A673 (cell line): ENCODE results near the gene SRSF9. TPM values are rescaled to one million over a fixed set of nuclear protein-coding genes. Genes with fewer than 3 reads are reported as not detected.

ENCODE experiments used
- BruUV-seq: library from RNA; stranded (reverse); fragments of 400-500 nt; replicated peaks from 2 replicates; lab custom pipeline; 2021; lab: Mats Ljungman, UMichigan
- CTCF ChIA-PET: fragments of 300-600 bp; sonication (Branson Sonifier 250); formaldehyde crosslinking; loops from one replicate; lab custom pipeline; 2022; ENCODE audit warnings: antibody characterized with exemption; lab: Charles Lee
- POLR2A ChIA-PET: fragments of 300-600 bp; sonication (Branson Sonifier 250); formaldehyde crosslinking; loops from one replicate; lab custom pipeline; 2022; ENCODE audit warnings: antibody characterized with exemption; ENCODE audit not compliant: low non-redundant PET; lab: Charles Lee
- DNase-seq: peaks from one replicate; pipeline ENCODE4 v3.0.0-alpha.2; 2015; ENCODE audit warnings: low spot score
- H3K27ac ChIP-seq: fragments of 200-600 bp; sonication (generic); 2 replicates; pipeline ENCODE4 v1.5.1; 2016; ENCODE audit warnings: mixed run types, low read depth, mild to moderate bottlenecking, mixed read lengths, antibody characterized with exemption, low read length; ENCODE audit not compliant: poor library complexity, severe bottlenecking
- H3K27me3 ChIP-seq: fragments of 200-600 bp; sonication (generic); replicated peaks from 2 replicates; pipeline ENCODE4 v1.6.1; 2017; ENCODE audit warnings: mixed run types, low read depth, mild to moderate bottlenecking, mixed read lengths, antibody characterized with exemption, low read length; ENCODE audit not compliant: insufficient read depth, poor library complexity
- H3K36me3 ChIP-seq: fragments of 200-600 bp; sonication (generic); 2 replicates; pipeline ENCODE4 v1.6.1; 2016; ENCODE audit warnings: mixed run types, mild to moderate bottlenecking, mixed read lengths, antibody characterized with exemption, low read length; ENCODE audit not compliant: insufficient read depth, poor library complexity, severe bottlenecking
- H3K4me1 ChIP-seq: fragments of 200-600 bp; sonication (generic); 2 replicates; pipeline ENCODE4 v1.6.1; 2017; ENCODE audit warnings: mixed run types, mild to moderate bottlenecking, mixed read lengths, antibody characterized with exemption, low read length; ENCODE audit not compliant: insufficient read depth, poor library complexity, severe bottlenecking
- H3K4me3 ChIP-seq: fragments of 200-600 bp; sonication (generic); 2 replicates; pipeline ENCODE4 v1.5.1; 2016; ENCODE audit warnings: low read depth, mixed run types, mild to moderate bottlenecking, mixed read lengths, low read length; ENCODE audit not compliant: poor library complexity, severe bottlenecking
- H3K9me3 ChIP-seq: fragments of 200-600 bp; sonication (generic); 2 replicates; pipeline ENCODE4 v1.6.1; 2016; ENCODE audit warnings: mixed run types, low read depth, mild to moderate bottlenecking, mixed read lengths, antibody characterized with exemption, low read length; ENCODE audit not compliant: poor library complexity, severe bottlenecking
- CTCF ChIP-seq: fragments of 300-800, 200-600 bp; sonication (generic); conservative IDR thresholded peaks from 2 replicates; pipeline ENCODE4 v1.5.1; 2017; ENCODE audit warnings: low read depth, mild to moderate bottlenecking, antibody characterized with exemption, low read length, moderate library complexity, mixed read lengths
- EZH2 ChIP-seq: fragments of 200-600 bp; sonication (generic); IDR thresholded peaks from 2 replicates; pipeline ENCODE4 v1.6.1; 2017; ENCODE audit warnings: borderline replicate concordance, low read depth, mild to moderate bottlenecking, mixed read lengths, antibody characterized with exemption, low read length; ENCODE audit not compliant: poor library complexity, severe bottlenecking
- intact Hi-C: fragments of 100-400 bp; cut with micrococcal nuclease; formaldehyde crosslinking; loops from one replicate; pipeline ENCODE4 v1.10.0; 2022; ENCODE audit not compliant: unreplicated experiment
- total RNA-seq: library from RNA; stranded (reverse); gene quantifications from 2 replicates; pipeline ENCODE4 v1.2.3, GENCODE V29; 2021

SRSF9 gene
- total RNA-seq, 1 experiment from 2014 or later = 328 TPM

- H3K36me3 ChIP-seq = no peaks in the 10 kb centered on the region
- CTCF ChIA-PET = interaction anchor here (0.6 to 0.7 kb wide), 3 partner anchors 93 to 478 kb away, joined by 3 to 4 read pairs (median 3); no protein-coding TSS in a partner anchor
- H3K27ac ChIP-seq = no peak overlapping the region
- POLR2A ChIA-PET = no interaction called here
- H3K4me1 ChIP-seq = no peaks in the 10 kb centered on the region
- intact Hi-C loops = no loop called here
- H3K4me3 ChIP-seq = no peak overlapping the region
- TF ChIP-seq EZH2 (no peak), CTCF (no peak)
- no TSS peak for BruUV-seq
- no peaks in the 10 kb centered on the region for H3K27me3 ChIP-seq
- no peak for DNase-seq
- no peaks in the 10 kb centered on the region for H3K9me3 ChIP-seq
Observed at GRCh38 chr12:120428597-120429229, 40.8 kb downstream of the SRSF9 start.

- DNase-seq = no peak
- BruUV-seq = no TSS peak
- ChIA-PET CTCF (no interaction called here), POLR2A (no interaction called here)
- intact Hi-C loops = no loop called here
- Histone ChIP-seq H3K4me3 (no peak overlapping the region), H3K4me1 (no peaks in the 10 kb centered on the region), H3K36me3 (no peaks in the 10 kb centered on the region), H3K9me3 (no peaks in the 10 kb centered on the region), H3K27ac (no peak overlapping the region), H3K27me3 (no peaks in the 10 kb centered on the region)
- TF ChIP-seq EZH2 (no peak), CTCF (no peak)
Observed at GRCh38 chr12:120425797-120426196, 43.8 kb downstream of the SRSF9 start.

GRCh38 chr12:120422892-120423456 is 46.6 kb downstream of the SRSF9 start:
- DNase-seq = no peak
- Histone ChIP-seq H3K4me3 (no peak overlapping the region), H3K27me3 (no peaks in the 10 kb centered on the region), H3K9me3 (no peaks in the 10 kb centered on the region), H3K27ac (no peak overlapping the region), H3K36me3 (no peaks in the 10 kb centered on the region), H3K4me1 (no peaks in the 10 kb centered on the region)
- ChIA-PET CTCF (no interaction called here), POLR2A (no interaction called here)
- TF ChIP-seq EZH2 (no peak), CTCF (no peak)
- intact Hi-C loops = no loop called here
- BruUV-seq = no TSS peak
